SK-N-MC (cell line): Measurements from ENCODE around the gene C12orf54.
A peak's percentile ranks its signal among the peaks of the same experiment; 100 is the strongest.
"Not testable (repeated sequence)": the region's sequence is repeated elsewhere in the genome, so short reads cannot be mapped to it uniquely, and the experiment has no call there.

Experiments
- DNase-seq: peaks from one replicate; pipeline ENCODE4 v3.0.0-alpha.2; 2011; ENCODE audit warnings: low read depth, low spot score
- H3K27ac ChIP-seq: fragments of 200-600 bp; sonication (generic); 2 replicates; pipeline ENCODE4 v1.5.1; 2016; ENCODE audit warnings: mixed run types
- H3K36me3 ChIP-seq: fragments of 200-600 bp; sonication (generic); 2 replicates; pipeline ENCODE4 v1.6.1; 2017; ENCODE audit warnings: antibody characterized with exemption, low read length, mixed read lengths; ENCODE audit not compliant: insufficient read depth
- H3K4me3 ChIP-seq: fragments of 200-600 bp; sonication (generic); 2 replicates; pipeline ENCODE4 v1.5.1; 2016
- H3K9ac ChIP-seq: fragments of 200-600 bp; sonication (generic); 2 replicates; pipeline ENCODE4 v1.8.0; 2017; ENCODE audit warnings: mixed run types, mixed read lengths; ENCODE audit not compliant: insufficient read length
- H3K9me3 ChIP-seq: fragments of 200-600 bp; sonication (generic); 2 replicates; pipeline ENCODE4 v1.6.1; 2017; ENCODE audit warnings: low read depth, mild to moderate bottlenecking, antibody characterized with exemption, low read length, moderate library complexity, mixed read lengths
- EZH2 ChIP-seq: fragments of 200-600 bp; sonication (generic); IDR thresholded peaks from one replicate; pipeline ENCODE4 v1.6.1; 2017; ENCODE audit warnings: antibody characterized with exemption
- FOXP2 ChIP-seq: optimal IDR thresholded peaks from 2 replicates; pipeline ENCODE3; 2011; ENCODE audit warnings: mild to moderate bottlenecking, moderate library complexity; ENCODE audit not compliant: insufficient read depth; ENCODE audit errors: extremely low read length, control extremely low read depth
- POLR2AphosphoS5 ChIP-seq: IDR thresholded peaks from 2 replicates; pipeline ENCODE4 v1.6.1; 2012; ENCODE audit warnings: mild to moderate bottlenecking, low read depth, low read length, borderline replicate concordance

The C12orf54 gene

DNA sequence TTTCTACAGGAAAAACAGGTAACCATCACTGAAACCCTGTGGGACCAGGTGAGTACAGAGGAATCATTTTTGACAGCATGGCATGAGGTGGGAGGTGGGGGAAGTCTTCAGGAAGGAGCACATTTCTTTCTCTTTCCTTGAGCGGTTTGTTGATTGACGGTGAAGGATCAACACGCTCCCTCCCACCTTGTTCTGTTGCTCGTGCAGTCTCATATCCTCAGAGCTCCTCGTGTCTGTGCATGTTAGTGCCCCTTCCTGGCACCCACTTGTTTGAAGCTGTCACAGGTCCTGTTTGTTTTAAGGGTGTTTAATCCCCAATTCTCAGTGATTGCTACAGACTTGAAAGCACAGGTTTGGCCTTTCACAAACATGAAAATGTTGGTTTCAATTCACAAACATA is 4.4 kb downstream of the C12orf54 start:
- Histone ChIP-seq H3K4me3 (no peak overlapping the region), H3K9me3 (no peaks in the 10 kb centered on the region), H3K9ac (no peak overlapping the region), H3K36me3 (no peaks in the 10 kb centered on the region), H3K27ac (no peak overlapping the region)
- no peak for TF ChIP-seq EZH2
- no peak for TF ChIP-seq POLR2AphosphoS5
- no peak for TF ChIP-seq FOXP2
- no peak for DNase-seq

DNA sequence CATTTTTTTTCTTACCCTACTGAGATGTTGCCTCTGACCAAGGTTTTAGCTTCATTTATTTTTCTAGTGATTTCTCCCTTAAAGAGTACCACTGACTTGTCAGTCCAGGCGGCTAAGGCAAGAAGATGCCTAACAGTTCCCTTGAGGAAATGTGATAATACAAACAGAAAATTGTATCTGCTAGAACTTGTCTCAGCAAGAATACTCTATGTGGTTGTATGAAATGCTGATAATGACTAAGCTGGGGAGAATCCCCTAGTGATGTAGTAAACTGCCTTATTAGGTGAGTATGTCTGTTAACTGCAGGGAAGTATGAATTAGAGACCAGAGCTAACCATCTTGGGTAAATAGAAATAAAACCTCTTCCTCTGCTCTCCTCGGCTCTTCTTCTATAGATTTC is 6.7 kb downstream of the C12orf54 start:
- TF ChIP-seq POLR2AphosphoS5: no peak
- TF ChIP-seq FOXP2: no peak
- no peak for TF ChIP-seq EZH2

DNA sequence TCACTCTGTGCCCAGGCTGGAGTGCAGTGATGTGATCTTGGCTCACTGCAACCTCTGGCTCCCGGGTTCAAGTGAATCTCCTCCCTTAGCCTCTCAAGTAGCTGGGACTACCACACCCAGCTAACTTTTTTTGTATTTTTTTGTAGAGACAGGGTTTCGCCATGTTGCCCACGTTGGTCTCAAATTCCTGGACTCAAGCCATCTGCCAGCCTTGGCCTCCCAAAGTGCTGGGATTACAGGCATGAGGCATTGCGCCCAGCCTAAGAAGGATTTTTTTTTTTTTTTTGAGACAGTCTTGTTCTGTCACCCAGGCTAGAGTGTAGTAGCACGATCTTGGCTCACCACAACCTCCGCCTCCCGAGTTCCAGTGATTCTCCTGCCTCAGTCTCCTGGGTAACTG is 7.2 kb downstream of the C12orf54 start:
- not testable (repeated sequence) for H3K9ac ChIP-seq, H3K27ac ChIP-seq, DNase-seq, H3K4me3 ChIP-seq, H3K36me3 ChIP-seq, H3K9me3 ChIP-seq

More for the DNA sequence above, 6.7 kb downstream of the C12orf54 start:
- no peak for DNase-seq
- Histone ChIP-seq H3K9me3 (no peaks in the 10 kb centered on the region), H3K27ac (no peak overlapping the region), H3K4me3 (no peak overlapping the region), H3K36me3 (no peaks in the 10 kb centered on the region), H3K9ac (no peak overlapping the region)

DNA sequence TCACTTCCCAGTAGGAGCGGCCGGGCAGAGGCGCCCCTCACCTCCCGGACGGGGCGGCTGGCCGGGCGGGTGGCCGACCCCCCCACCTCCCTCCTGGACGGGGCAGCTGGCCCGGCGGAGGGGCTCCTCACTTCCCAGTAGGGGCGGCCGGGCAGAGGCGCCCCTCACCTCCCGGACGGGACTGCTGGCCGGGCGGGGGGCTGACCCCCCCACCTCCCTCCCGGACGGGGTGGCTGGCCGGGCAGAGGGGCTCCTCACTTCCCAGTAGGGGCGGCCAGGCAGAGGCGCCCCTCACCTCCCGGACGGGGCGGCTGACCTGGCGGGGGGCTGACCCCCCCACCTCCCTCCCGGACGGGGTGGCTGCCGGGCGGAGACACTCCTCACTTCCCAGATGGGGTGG is 18.0 kb downstream of the C12orf54 start:
- not testable (repeated sequence) for H3K4me3 ChIP-seq, H3K9me3 ChIP-seq, DNase-seq, H3K27ac ChIP-seq, H3K36me3 ChIP-seq, H3K9ac ChIP-seq

DNA sequence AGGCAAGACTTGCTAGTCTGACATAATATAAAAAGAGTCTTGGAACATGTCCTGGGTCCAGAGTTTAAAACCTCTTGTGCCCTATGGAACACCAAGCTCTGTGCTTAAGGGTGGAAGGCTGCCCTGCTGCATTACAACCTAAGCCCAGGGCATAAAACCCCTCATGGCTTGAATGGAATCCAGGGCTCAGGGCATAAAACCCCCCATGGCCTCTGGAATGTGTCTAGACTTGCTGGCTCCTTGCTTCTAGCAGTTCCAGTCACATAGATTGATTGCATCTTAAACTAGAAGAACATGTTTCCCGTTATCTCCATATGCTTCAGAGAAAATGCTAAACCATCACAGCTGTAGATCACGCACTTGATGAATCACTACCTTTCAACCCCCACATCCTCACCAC is 24.5 kb downstream of the C12orf54 start:
- H3K4me3 ChIP-seq: peak overlapping the region; percentile 59; the same call in 1 of the 2 replicates
- H3K27ac ChIP-seq: peak overlapping the region; percentile 66
- H3K9ac ChIP-seq, H3K9me3 ChIP-seq, H3K36me3 ChIP-seq: not testable (repeated sequence)
- peak; percentile 51 for DNase-seq

DNA sequence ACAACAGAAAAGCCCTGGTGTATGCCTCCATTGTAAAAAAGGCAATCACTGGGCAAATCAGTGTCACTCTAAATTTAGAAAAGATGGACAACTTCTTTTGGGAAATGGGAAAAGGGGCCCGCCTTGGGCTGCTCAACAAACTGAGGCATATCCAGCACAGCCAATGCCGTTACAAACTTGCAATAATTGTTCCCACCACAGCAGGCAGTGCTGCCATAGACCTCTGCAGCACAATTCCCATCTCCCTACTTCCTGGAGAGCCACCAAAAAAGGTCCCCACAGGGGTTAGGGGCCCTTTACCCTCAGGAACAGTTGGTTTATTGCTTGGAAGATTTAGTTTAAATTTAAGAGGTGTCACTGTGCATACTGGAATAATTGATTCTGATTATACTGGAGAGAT is 26.7 kb downstream of the C12orf54 start:
- no peak overlapping the region for H3K9ac ChIP-seq
- H3K27ac ChIP-seq: peak overlapping the region; percentile 73
- no peak for TF ChIP-seq FOXP2
- no peak for TF ChIP-seq EZH2
- TF ChIP-seq POLR2AphosphoS5: no peak
- no peaks in the 10 kb centered on the region for H3K36me3 ChIP-seq
- peak overlapping the region; percentile 37 for H3K4me3 ChIP-seq
- no peaks in the 10 kb centered on the region; the same call in 1 of the 2 replicates for H3K9me3 ChIP-seq
- DNase-seq: no peak

DNA sequence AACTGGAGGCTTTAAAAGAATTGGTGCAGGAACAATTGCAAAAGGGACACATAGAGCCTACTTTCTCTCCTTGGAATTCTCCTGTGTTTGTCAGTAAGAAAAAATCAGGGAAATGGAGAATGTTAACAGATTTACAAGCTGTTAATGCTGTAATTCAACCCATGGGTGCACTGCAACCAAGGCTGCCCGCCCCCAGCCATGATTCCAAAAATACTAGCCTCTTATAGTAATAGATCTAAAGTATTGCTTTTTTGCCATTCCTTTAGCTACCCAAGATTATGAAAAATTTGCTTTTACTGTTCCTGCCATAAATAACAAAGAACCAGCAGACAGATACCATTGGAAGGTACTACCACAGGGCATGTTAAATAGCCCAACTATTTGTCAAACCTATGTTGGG is 27.8 kb downstream of the C12orf54 start:
- DNase-seq: no peak
- Histone ChIP-seq H3K27ac (no peak overlapping the region), H3K9ac (no peak overlapping the region), H3K4me3 (0 out of 2 replicates have a peak overlapping the region, but pooled peaks have one; percentile 11), H3K36me3 (no peaks in the 10 kb centered on the region), H3K9me3 (no peaks in the 10 kb centered on the region; the same call in 1 of the 2 replicates)
- TF ChIP-seq POLR2AphosphoS5 (no peak), FOXP2 (no peak), EZH2 (no peak)

DNA sequence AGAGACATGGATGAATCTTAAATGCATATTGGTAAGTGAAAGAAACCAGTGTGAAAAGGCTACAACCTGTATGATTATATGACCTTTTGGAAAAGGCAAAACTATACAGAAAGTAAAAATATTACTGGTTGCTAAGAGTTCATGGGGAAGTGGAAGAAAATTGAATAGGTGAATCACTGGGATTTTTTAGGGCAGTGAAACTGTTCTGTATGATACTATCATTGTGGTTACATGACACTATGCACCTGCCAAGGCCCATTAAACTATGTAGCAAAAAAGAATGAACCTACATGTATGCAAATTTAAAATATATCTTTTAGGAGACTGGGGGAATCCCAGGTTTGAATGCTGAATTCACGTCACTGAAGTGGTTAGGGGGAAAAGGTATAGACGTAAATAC is 30.6 kb downstream of the C12orf54 start:
- no peak overlapping the region for H3K9ac ChIP-seq
- H3K36me3 ChIP-seq: no peaks in the 10 kb centered on the region
- no peak overlapping the region for H3K27ac ChIP-seq
- DNase-seq: no peak
- no peaks in the 10 kb centered on the region; the same call in 1 of the 2 replicates for H3K9me3 ChIP-seq
- H3K4me3 ChIP-seq: no peak overlapping the region
- TF ChIP-seq EZH2 (no peak), POLR2AphosphoS5 (no peak), FOXP2 (no peak)

DNA sequence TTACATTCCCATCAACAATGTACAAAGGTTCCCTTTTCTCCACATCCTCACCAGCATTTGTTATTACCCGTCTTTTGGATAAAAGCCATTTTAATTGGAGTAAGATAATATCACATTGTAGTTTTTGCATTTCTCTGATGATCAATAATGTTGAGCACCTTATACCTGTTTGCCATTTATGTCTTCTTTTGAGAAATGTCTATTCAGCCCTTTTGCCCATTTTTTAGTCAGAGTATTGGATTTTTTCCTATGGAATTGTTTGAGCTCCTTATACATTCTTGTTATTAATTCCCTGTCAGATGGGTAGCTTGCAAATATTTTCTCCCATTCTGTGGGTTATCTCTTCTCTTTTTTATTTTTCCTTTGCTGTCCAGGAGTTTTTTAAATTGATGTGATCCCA is 32.4 kb downstream of the C12orf54 start:
- DNase-seq: no peak
- TF ChIP-seq FOXP2: no peak
- no peak for TF ChIP-seq EZH2
- TF ChIP-seq POLR2AphosphoS5: no peak
- Histone ChIP-seq H3K27ac (no peak overlapping the region), H3K9me3 (no peaks in the 10 kb centered on the region; the same call in 1 of the 2 replicates), H3K9ac (no peak overlapping the region), H3K36me3 (no peaks in the 10 kb centered on the region), H3K4me3 (no peak overlapping the region)

DNA sequence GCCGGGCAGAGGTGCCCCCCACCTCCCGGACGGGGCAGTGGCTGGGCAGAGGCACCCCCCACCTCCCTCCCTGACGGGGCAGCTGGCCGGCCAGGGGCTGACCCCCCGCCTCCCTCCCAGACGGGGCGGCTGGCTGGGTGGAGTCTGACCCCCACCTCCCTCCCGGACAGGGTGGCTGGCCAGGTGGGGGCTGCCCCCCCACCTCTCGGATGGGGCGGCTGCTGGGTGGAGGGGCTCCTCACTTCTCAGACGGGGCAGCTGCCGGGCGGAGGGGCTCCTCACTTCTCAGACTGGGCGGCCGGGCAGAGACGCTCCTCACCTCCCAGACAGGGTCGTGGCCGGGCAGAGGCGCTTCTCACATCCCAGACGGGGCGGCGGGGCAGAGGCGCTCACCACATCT is 38.1 kb downstream of the C12orf54 start:
- not testable (repeated sequence) for DNase-seq, H3K27ac ChIP-seq, H3K4me3 ChIP-seq, H3K9me3 ChIP-seq, H3K36me3 ChIP-seq, H3K9ac ChIP-seq
